ENCODE results near the gene VPS16. TPM values are rescaled to one million over a fixed set of nuclear protein-coding genes. Genes with fewer than 3 reads are reported as not detected.

The VPS16 gene
- total and polyA plus RNA-seq, 2 of the 8 experiments (the other 6 are each of a cell fraction or from before 2014, with no cell fraction given): 23.8 to 25.9 TPM

- Histone ChIP-seq H3K23ac (ENCODE audit: insufficient read length) (no peak within 1 kb of the TSS), H3K27ac (ENCODE audit: low read depth, low read length) (no peak within 1 kb of the TSS), H3K9ac (replicated peaks in 1 of 4; ENCODE audit: extremely low read depth in 1 of 4, low read depth in 3 of 4, low read length in 3 of 4) (no peak within 1 kb of the TSS), H4K20me1 (replicated peaks in 1 of 2; ENCODE audit: control insufficient read depth in 1 of 2, insufficient read depth in 2 of 2, low read length in 2 of 2) (no peaks in the 10 kb centered on the region), H3K36me3 (ENCODE audit: control insufficient read depth in 2 of 4, insufficient read depth in 4 of 4, low read length in 3 of 4) (0 out of 8 replicates have a peak, but pooled peaks cover 0 to 2% (median 0%) of the 10 kb centered on the region in 4 experiments), H3K56ac (replicated peaks; ENCODE audit: insufficient read length, low read depth, low read length) (no peak within 1 kb of the TSS), H2AFZ (ENCODE audit: low read length) (no peak within 1 kb of the TSS), H4K5ac (ENCODE audit: insufficient read length, low read depth, low read length) (no peak within 1 kb of the TSS), H2BK12ac (ENCODE audit: low read depth, low read length) (no peak within 1 kb of the TSS; the same call in 1 of the 2 replicates), H3K4me2 (ENCODE audit: insufficient read depth in 1 of 2, low read depth in 2 of 2, low read length in 2 of 2) (no peak within 1 kb of the TSS), H2AK5ac (ENCODE audit: low read depth, low read length) (no peak within 1 kb of the TSS), H3K14ac (ENCODE audit: insufficient read length) (no peak within 1 kb of the TSS), H3K4me3 (ENCODE audit: extremely low read depth in 1 of 4, insufficient read depth in 2 of 4, low read depth in 3 of 4, low read length in 4 of 4) (no peak within 1 kb of the TSS), H3K27me3 (replicated peaks in 1 of 4; ENCODE audit: control insufficient read depth in 3 of 4, extremely low read depth in 1 of 4, insufficient read depth in 3 of 4, low read length in 3 of 4) (peaks cover 10 to 26% (median 19%) of the 10 kb centered on the region in 4 experiments), H3K9me3 (ENCODE audit: insufficient read depth in 2 of 2, low read depth in 1 of 2, low read length in 1 of 2) (0 out of 4 replicates have a peak, but pooled peaks cover 0 to 7% of the 10 kb centered on the region in 2 experiments), H2BK120ac (replicated peaks; ENCODE audit: low read depth, low read length) (no peak within 1 kb of the TSS), H3K4me1 (replicated peaks in 1 of 4; ENCODE audit: control insufficient read depth in 3 of 4, insufficient read depth in 4 of 4, low read length in 3 of 4) (peaks cover 0 to 14% (median 9%) of the 10 kb centered on the region in 4 experiments; a peak in 6 of 7 replicates), H3K79me2 (ENCODE audit: control insufficient read depth in 1 of 2, insufficient read depth in 2 of 2, low read length in 2 of 2) (no peaks in the 10 kb centered on the region), H2BK20ac (ENCODE audit: low read length) (no peak within 1 kb of the TSS), H2BK5ac (ENCODE audit: low read depth, low read length) (no peak within 1 kb of the TSS), H3K18ac (ENCODE audit: extremely low read depth, low read length) (no peak within 1 kb of the TSS), H4K91ac (replicated peaks; ENCODE audit: insufficient read length, low read length) (no peak within 1 kb of the TSS), H3K79me1 (ENCODE audit: low read depth, low read length) (no peaks in the 10 kb centered on the region), H3K4ac (replicated peaks; ENCODE audit: insufficient read length, low read depth, low read length) (no peak within 1 kb of the TSS), H4K8ac (ENCODE audit: extremely low read depth, insufficient read depth, low read length) (no peak within 1 kb of the TSS), H3K23me2 (ENCODE audit: low read depth, low read length) (peaks cover 3% of the 10 kb centered on the region; the same call in 1 of the 2 replicates), H2BK15ac (ENCODE audit: low read length) (no peak within 1 kb of the TSS)
- 81% methylated on average over 6 of the region's 10 CpGs; no CpG with 5 or more reads in 1 of the 2 experiments for WGBS, 2 experiments (ENCODE audit: extremely low coverage in 1 of 2, insufficient coverage in 1 of 2, insufficient read length in 1 of 2, insufficient replicate concordance in 2 of 2, low coverage in 1 of 2, low lambda C conversion rate in 2 of 2, missing lambda C conversion rate in 1 of 2)
- DNase-seq (ENCODE audit: low read depth in 1 of 2, low spot score in 2 of 2) (no peak), FAIRE-seq (no peak)
- ChIA-PET POLR2A (ENCODE audit: partially characterized antibody) (no interaction called here), CTCF (ENCODE audit: partially characterized antibody) (interaction anchor here (0.6 to 1.8 kb wide), 8 partner anchors 12 to 278 kb away, joined by 3 to 7 read pairs (median 4); partner anchors contain the start of gene CPXM1)
- TF ChIP-seq ATF2 (IDR thresholded peaks at IDR 0.05; ENCODE audit: low read length) (no peak), SP4 (IDR thresholded peaks at IDR 0.05; ENCODE audit: low read length) (no peak), CREB1 (IDR thresholded peaks at IDR 0.05) (no peak), MAFK (IDR thresholded peaks at IDR 0.05; ENCODE audit: low read depth, low read length) (no peak), MAX (IDR thresholded peaks at IDR 0.05) (no peak), EZH2 (IDR thresholded peaks at IDR 0.05; ENCODE audit: low read depth, low read length, severe bottlenecking) (no peak), USF2 (IDR thresholded peaks at IDR 0.05; ENCODE audit: low read length) (no peak), POU5F1 (IDR thresholded peaks at IDR 0.05; ENCODE audit: low read depth, low read length) (no peak)
Observed at GRCh38 chr20:2816030-2816582, 24.4 kb upstream of the VPS16 start, which contains the start of gene TMEM239. Gene TMEM239, plus strand, starts transcription at chr20:2816364. Its CDS starts 191 bp downstream, at chr20:2816555.
